Stimulated activated CD4-positive, alpha-beta T cell treated with anti-CD3 and anti-CD28 coated beads, Interleukin-15, amount 100 ng/mL, for 1 hour (primary cell): ENCODE results near the gene TNNT3.

ENCODE experiments used
- DNase-seq, 2 donors: peaks; one replicate each; pipeline ENCODE4 v3.0.0-alpha.2; 2020; ENCODE audit warnings: low read depth in 1 of 2, low spot score in 1 of 2

TNNT3 gene

DNA sequence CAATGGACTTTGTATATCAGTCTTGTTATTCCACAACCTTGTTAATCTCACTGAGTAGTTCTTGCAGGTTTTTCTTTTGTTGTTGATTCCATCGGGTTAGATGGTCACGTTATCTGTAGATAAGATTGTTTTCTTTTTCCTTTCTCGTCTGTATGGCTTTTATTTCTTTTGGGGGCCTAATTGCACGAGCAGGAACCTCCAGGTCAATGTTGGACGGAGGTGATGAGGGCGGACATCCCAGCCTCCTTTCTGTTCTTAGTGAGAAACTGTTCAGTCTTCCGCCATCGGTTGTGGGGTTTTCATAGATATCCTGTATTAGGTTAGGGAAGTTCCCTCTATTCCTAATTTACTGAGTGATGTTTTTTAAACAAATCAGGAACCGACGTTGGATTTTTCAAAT lies 23.0 kb upstream of the TNNT3 start:
- no peak for DNase-seq

DNA sequence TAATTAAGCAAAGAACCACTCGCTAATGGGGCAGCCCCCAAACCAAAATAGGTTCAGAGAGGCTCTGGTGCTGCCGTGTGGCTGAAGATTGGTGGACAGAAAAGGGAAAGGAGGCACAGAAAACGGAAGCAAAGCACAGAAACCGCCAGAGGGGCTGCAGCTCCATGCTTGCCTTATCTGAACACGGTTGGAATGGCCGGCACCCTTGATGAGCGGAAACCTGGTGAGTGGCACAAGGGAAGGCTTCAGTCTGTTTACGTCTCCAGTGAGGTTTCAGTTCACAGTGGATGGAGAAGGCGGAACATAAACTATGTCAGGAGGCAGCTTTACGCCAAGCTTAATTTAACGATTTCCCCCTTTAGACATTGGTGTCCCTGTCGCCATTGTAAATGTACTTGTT lies 22.6 kb upstream of the TNNT3 start:
- no peak for DNase-seq

DNA sequence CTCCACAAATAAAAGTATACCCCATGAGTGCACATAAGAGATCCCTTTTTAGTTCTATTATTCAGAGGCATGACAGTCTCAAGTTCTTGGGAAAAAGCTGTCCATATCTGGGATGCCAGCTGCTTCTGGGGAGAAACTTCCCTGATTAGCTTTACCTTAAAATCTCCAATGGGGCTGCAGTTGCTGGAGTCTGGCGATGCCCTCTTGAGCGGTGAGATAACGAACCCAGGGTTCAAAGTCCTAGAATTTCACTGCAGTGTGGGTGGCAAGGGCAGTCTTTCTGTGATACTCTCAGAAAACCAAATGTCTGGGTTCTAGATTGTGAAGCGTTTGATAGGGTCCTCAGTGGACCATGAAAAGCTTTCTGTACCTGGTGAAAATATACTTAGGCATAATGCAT lies 20.4 kb upstream of the TNNT3 start:
- no peak for DNase-seq

DNA sequence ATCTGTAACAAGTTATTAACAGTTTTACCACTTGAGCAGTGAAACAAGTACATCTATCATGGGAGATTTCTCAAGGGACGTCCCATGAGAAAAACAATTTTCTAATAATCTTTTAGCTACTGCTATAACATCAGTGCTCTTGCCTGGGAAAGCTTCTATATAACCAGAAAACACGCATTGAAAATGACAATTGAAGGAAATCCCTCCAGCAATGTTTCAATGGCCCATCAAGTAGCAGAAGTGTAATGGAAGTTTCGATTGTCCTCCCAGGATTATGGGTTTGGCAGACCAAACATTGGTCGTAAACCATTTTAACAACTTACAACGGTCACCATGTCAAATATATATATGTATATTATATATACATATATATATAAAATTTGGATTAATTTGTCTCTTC lies 19.8 kb upstream of the TNNT3 start:
- no peak for DNase-seq

DNA sequence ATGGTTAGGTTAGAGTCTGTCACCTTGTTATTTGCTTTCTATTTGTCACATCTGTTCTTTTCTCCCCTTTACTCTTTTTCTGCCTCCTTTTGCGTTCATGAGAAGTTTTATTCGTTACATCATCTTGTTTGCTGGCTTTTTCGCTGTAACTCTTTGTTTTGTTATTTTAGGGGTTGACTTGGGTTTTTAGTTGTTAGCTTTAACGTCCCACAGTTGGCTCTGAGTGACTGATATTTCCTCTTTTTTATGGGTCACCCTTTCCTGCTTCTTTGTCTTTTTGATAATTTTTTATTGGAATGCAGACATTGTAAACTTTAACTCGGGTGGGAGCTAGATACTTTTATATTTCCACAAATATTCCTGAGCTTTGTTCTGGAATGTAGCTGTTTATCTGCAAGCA lies 13.3 kb upstream of the TNNT3 start:
- no peak for DNase-seq

DNA sequence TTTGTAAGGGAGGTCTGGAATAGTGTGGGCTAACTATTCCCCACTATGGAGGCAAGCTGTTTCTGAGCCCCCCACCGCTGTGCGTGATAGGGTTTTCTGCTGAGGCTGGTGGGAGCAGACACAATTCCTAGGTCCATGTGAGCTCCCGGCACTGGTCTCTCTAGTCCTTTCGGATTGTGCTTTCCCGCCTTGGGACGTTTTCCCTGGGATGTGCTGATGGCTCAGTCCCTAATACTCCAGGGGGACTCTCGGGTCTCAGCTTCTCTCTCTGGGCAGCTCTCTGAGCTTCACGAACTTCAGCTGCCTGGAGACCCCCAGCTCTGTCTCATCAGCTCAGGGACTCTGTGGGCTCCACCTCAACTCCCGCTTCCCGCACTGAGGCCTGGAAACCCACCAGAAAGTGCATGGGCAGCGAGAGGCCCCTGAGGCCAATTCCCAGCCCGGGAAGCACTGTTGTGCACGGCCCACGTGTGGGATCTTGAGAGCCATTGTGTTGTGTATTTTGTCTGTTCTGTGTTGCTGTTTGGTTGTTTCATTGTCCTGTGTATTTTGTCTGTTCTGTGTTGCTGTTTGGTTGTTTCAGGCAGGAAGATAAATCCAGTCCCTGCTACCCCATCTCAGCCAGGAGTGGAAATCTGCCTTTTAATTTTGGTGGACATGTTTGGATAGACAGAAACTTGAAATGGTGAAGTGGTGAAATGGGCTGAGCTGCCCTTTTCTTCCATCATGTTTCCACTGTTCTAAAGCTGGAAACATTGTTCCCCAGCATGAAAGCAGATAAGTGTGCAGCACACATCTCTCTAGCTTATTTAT lies 12.7 kb upstream of the TNNT3 start:
- no peak for DNase-seq

DNA sequence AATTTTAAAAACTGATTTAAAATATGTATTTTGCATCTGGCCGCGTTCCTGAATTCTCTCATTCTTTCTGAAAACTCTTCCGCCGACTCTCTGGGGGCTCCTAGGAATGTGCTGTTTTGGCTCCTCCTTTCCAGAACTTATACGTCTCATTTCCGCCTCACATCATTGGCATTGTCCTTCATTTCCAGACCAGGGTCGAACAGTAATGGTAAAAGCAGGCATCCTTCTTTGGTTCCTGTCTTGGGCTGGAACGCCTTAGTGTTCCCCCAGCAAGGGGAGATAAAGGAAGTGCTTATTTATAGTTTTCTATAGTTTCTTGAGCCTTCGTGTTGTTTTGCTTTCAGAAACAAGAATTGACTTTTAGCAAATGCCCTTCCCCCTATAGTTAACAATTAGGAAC lies 10.9 kb upstream of the TNNT3 start:
- no peak for DNase-seq

DNA sequence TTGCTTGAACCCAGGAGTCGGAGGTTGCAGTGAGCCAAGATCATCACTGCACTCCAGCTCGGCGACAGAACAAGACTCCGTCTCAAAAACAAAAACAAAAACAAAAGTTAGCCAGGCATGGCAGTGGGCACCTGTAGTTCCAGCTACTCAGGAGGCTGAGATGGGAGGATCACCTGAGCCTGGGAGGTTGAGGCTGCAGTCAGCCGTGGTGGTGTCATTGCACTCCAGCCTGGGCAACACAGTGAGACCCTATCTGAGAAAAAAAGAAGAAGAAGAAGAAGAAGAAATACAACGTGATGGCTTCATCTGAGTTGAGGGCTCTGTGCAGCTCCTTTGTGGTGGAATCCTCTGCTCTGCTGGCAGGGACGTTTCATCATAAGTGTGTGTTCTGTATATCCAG lies 10.0 kb upstream of the TNNT3 start:
- no peak for DNase-seq

DNA sequence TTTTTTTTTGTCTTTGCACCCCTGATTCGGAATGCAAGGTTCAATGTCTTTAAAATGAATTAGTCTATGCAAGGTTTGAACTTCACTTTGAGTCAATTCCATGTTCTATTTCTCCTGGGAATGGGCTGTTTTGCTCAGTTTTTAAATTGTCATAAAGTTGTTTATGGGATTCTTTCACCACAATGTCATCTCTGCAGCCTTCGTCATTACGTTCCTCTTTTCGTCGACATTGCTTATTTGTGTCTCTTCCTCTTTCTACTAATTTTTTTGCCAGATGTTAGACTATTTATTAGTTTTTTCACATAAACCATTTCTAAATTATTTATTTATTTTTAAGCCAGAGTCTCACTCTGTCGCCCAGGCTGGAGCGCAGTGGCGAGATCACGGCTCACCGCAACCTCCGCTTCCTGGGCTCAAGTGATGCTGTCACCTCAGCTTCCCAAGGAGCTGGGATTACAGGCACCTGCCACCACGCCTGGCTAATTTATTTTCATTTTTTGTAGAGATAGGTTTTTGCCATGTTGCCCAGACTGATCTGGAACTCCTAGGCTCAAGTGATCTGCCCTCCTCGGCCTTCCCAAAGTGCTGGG lies 7.1 kb upstream of the TNNT3 start:
- DNase-seq = no peak

DNA sequence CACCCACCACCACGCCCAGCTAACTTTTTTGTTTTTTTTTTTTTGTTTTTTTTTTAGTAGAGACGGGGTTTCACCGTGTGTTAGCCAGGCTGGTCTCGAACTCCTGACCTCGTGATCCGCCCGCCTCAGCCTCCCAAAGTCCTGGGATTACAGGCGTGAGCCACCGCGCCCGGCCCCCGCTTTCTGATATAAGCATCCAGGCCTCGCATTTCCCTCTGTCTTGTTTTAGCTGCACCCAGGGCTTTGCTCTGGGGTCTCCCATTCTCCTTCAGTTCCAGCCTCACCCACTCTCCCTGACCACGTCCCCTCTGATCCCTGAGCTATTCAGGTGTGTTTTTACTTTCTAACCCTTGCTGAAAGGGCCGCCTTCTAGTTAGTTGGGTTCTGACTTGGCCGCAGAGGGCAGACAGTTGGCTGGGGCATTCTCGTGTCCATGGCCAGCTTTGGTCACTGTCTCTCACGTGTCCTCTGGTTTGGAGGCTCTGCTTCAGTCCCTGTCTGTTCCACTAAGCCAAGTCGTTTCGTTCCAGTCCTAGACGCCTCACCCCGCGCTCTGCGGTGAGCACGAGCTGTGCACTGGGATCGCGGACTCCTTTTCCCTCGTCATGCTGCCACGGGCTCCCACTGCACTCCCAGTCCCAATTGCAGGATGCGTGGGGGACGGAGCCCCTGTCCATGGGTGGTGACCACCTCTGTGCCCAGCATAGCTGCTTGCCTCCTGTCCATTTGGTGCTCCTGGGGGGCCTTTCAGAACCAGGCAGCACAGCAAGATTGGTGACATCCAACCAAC lies 6.0 kb upstream of the TNNT3 start:
- DNase-seq = no peak

DNA sequence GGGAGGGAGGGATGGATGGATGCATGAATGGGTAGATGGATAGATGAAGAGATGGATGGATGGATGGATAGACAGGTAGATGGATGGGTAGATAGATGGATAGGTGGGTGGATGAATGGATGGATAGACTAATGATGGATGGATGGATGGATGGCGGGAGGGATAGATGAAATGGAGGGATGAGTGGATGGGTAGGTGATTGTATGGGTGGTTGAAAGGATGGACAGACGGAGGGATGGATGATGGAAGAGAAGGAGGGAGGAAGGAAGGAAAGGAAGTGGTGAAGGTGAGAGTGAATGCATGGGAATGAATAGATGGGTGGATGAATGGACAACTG lies 3.7 kb upstream of the TNNT3 start:
- DNase-seq = no peak

DNA sequence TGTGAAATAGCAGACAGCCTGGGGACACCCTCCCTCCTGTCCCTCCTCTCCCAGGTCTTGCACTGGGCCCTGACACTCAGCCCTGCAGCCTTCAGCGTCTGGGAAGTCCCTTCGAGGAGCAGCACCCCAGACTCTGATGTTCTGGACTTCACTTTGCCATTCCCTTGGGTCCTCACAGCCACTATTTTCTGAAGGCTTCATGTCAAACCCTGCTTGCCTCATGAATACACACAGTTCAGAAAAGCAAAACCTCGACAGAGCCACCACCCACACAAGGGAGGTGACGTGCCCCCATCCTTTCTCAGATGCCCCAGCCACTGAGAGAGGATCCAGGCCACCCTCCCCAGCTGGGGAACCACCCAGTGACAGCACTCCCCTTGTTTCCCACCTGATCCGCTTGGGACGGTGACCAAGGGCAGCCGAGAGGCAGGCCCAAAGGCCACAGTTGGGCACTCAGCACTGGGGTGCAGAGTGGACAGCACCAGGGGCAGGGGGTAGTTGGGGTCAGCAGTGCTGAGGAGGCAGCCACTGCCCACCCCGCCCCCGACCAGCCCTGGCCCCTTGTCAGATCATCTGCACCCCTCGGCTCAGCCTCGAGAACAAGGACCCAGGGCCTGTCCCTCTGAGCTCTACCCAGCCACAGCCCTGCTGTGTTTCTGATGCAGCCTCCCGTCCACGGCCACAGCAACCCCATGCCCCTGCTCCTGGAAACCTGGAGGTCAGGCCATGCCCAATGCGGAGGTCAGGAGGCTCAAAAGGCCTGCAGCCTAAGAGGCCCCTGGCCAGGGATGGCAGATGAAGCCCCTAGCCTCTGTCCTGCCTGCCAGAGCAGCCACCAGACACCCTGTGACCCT lies 3.1 kb upstream of the TNNT3 start:
- DNase-seq = no peak

DNA sequence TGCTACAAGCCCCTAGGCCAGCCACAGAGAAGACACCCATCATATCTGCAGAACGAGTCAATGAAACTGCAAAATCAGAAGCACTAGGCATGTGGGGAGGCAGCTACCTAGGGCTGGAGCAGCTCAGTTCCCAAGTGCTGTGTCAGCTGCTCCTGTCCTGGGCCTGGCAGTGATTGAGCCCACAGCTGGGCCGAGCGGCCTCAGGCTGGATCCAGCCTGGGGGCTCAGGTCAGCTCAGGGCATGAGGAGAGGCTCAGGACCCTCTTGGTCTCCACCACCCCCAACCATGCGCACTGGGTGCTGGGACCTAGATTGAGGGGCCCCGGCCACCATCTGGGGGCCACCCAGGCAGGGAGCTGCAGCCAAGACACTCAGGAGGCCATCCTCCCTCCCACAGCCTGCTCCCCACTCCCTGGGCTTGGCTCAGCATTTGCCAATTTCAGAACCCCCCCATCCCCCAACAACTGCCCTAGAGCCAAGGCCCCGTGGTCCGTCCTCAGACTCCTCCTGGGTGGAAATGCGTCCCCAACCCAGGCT lies 2.4 kb upstream of the TNNT3 start:
- no peak for DNase-seq

DNA sequence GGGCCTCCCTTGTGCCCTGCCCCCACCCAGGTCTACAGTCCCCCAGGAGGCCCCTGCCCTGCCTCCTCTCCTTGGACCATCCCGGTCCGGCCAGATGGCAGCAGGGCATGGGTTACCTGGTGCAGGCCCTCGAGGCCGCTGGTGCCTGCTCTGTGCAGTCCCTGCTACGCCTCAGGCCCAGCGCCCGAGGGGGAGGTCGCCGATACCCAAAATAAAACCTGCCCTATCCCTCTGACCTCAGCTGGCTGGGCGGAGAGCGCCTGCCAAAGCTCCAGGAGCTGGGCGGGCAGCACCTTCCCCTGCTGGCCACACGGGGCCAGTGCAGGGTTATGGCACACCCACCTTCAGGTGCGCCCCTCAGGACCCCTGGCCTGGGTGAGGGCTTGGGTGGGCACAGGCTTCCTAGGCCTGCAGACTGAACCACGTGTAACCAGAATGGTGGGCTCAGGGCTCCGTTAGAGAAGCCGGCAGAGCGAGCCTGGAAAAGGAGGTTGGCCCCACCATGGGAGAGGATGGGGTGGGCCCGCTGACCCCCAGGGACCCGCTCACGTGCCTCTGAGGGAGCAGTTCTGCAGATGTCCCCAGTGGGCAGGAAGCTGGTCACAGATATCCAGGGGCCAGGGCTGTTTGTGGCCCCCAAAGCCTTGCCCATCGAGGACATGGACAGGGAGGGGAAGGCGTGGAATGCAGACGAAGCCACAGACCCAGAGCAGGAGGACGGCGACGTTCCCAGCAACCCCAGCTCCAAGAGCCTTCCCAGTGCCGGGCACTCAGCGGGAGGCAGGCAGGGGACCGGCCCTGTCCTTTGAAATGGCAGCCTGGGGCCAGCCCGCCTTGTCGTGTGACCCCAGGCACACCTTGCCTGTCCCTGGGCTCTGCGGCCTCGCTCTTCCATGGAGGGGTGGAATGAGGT lies 1.7 kb upstream of the TNNT3 start:
- no peak for DNase-seq

DNA sequence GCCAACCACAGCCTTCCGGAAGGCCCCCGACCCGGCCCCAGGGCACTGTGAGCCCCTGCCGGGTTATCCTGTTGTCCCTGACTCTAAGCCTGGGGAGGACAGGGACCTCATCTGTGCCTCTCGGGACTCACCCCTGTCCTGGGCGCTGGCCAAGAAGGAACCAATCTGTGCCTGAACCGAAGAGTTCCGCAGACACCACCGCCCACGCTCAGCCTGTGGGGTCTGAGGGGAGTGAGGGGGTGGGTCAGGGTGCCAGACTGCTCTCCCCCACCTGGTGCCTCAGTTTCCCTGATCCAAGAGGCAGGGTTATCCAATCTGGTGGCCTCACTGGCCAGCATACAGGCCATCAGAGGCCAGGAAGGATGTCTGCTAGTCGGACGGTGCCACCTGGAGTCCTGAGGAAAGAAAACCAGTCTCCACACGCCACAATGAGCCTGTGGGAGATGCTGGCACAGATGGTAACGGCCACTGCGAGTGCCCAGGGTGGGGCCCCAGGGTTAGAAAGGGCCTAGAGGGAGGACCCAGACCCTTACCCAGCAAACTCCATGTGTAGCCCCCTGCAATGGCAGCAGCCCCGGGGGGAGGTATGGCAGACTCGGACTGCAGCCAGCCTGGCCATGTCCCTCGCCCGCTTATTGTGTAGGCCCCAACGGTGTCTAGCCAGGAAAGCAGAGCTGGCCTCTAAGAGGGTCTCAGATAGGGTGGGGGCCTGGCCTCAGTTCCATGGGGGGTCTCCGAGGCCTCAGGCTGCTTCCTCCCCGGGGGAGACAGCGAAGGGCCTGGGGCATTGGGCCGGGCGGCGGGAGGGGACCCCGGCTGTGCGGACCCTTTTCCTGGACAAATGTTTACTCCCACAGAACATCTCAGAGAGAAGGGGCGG lies 827 bp upstream of the TNNT3 start:
- DNase-seq = no peak

DNA sequence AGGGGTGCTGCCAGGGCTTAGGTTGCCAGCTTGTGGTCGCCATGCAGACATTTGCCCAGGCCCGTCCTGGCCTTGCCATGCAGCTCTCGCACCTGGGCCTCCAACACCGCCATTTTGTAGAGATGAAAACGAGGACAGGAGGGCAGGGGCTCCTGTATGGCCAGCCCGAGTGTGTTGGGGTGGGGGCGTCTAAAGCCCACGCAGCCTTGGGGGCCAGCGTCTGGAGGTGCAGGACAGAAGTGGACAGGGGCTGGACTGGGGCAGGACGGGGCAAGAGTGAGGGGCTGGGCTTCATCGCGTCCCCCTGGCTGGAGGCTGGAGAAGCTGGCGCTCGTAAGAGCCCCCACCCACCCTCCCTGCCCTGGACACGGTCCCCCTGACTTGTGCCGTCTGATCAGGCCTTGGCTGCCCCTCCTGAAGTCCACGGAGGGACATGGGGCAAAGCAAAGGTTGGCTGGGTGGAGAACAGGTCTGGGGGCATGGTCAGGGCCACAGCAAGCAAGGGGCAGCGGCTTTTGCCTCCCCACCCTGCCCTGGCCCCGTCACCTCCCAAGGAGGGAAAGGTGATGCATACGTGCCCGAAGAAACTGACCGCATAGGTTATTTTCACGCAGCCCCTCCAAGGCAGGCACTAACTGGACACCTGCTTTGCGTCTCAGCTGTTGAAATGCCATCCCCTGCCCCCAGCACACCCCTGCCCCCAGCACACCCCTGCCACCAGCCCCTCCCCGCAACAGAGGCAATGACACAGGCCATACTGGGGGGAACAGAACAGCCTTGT lies 815 bp downstream of the TNNT3 start:
- no peak for DNase-seq

DNA sequence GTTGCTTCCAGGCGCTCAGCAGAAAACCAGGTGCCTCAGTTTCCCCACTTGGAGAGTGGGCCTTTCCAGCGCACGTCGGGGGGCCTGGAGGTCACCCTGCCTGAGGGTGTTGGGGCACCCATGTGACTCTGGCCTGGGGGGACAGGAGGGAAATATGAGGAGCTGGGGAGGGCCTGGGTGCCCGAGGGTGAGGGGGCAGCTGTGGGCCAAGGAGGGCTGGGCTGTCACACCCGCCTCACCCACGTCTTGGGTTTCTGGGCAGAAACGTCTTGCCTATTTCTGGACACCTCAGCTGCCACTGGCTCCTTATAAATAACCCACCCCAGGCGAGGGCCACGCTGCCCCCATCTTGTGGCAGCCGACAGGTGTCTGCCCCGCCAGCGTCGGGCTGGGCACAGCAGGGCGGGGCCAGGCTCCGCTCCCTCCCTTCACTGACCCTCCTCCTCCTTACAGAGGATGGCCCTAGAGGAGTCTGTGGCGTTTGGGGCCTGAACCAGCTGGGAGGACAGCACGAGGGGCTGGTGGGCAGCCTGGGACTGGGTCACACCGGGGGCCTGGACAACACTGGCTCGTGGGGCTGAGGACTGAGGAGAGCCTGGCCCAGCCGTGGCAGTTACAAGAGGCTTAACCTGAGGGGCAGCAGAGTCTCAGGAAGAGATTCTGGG lies 1.5 kb downstream of the TNNT3 start:
- DNase-seq = no peak

DNA sequence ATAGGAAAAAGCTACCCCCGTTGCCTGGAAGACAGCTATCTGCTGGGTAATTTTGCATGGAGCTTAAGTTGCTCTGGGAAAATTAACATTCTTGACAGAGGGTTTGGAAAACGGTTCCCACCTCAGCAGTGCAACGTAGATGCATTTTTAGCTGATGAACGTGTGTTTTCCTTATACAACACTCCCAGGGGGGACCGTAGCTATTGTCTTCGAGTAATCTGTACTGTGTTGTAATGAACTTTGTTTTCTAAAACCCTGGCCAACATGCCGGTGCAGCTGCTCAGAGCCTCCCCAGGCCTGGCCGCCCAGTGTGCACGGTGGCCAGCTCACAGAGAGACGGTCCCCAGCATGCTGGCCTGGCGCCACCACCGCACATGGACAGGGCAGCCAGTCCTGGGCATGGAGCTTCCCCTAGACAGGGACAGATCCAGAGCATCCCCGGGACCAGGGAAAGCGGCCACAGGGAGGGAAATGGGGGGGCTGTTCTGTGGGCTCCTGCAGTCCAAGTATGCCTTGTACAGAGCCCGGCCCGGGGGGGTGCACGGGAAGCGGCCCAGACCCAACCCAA lies 2.2 kb downstream of the TNNT3 start:
- DNase-seq = no peak
